Stimulated activated CD4-positive, alpha-beta T cell treated with anti-CD3 and anti-CD28 coated beads, Interleukin-2, amount 100 ng/mL, for 4 hours (primary cell): Measurements from ENCODE around the gene ZNF582.
A peak's percentile ranks its signal among the peaks of the same experiment; 100 is the strongest.

Experiments
- DNase-seq: peaks from one replicate; pipeline ENCODE4 v3.0.0-alpha.2; 2020; ENCODE audit warnings: low read depth

ZNF582 gene

GRCh38 chr19:56393119-56394012, at the start of gene ZNF582:
Gene ZNF582, minus strand, starts transcription at chr19:56393534. Its CDS starts 1,782 bp downstream, at chr19:56391752.
- DNase-seq: peak; percentile 91

- no peak for DNase-seq
Observed at GRCh38 chr19:56441206-56441792, 48.0 kb upstream of the ZNF582 start.

GRCh38 chr19:56423985-56424353, 30.6 kb upstream of the ZNF582 start:
- DNase-seq: no peak

GRCh38 chr19:56423276-56423984, 30.1 kb upstream of the ZNF582 start:
- DNase-seq: no peak

- DNase-seq: no peak
Observed at GRCh38 chr19:56405062-56405461, 11.7 kb upstream of the ZNF582 start.

- no peak for DNase-seq
Observed at GRCh38 chr19:56404705-56405056, 11.3 kb upstream of the ZNF582 start.

- peak; percentile 83 for DNase-seq
Observed at GRCh38 chr19:56403764-56404704, 10.7 kb upstream of the ZNF582 start, which contains the start of gene ZNF583. Gene ZNF583, plus strand, starts transcription at chr19:56404332. Its CDS starts 2,783 bp downstream, at chr19:56407115.

- DNase-seq: no peak
Observed at GRCh38 chr19:56403261-56403660, 9.9 kb upstream of the ZNF582 start.

- DNase-seq: no peak
Observed at GRCh38 chr19:56400485-56400884, 7.2 kb upstream of the ZNF582 start.

- DNase-seq: no peak
Observed at GRCh38 chr19:56398809-56399208, 5.5 kb upstream of the ZNF582 start.

- DNase-seq: no peak
Observed at GRCh38 chr19:56383826-56384605, 9.3 kb downstream of the ZNF582 start.

- DNase-seq: no peak
Observed at GRCh38 chr19:56377105-56377924, 16.0 kb downstream of the ZNF582 start.

GRCh38 chr19:56372281-56372680, 21.1 kb downstream of the ZNF582 start:
- no peak for DNase-seq

- no peak for DNase-seq
Observed at GRCh38 chr19:56369886-56370676, 23.3 kb downstream of the ZNF582 start.

GRCh38 chr19:56367829-56368711, 25.3 kb downstream of the ZNF582 start:
- DNase-seq: peak; percentile 62

- no peak for DNase-seq
Observed at GRCh38 chr19:56360841-56361240, 32.5 kb downstream of the ZNF582 start.

- no peak for DNase-seq
Observed at GRCh38 chr19:56356944-56357343, 36.4 kb downstream of the ZNF582 start.

- DNase-seq: no peak
Observed at GRCh38 chr19:56355517-56355916, 37.8 kb downstream of the ZNF582 start.
